ENCODE results near the gene PIK3C2B.
"Not testable (repeated sequence)": the region's sequence is repeated elsewhere in the genome, so short reads cannot be mapped to it uniquely, and the experiment has no call there.

The PIK3C2B gene

GRCh38 chr1:204494281-204495077, at the start of gene PIK3C2B:
Gene PIK3C2B (minus strand): TSS chr1:204494805. CDS start chr1:204469802, 25,003 bp downstream.
- peak; percentile 72 for DNase-seq
- TF ChIP-seq POLR2A (IDR thresholded peaks at IDR 0.05; ENCODE audit: low read length) (no peak), GATA1 (IDR thresholded peaks at IDR 0.05; ENCODE audit: low read depth, low read length) (no peak)

GRCh38 chr1:204544321-204544720, 49.7 kb upstream of the PIK3C2B start:
- TF ChIP-seq GATA1 (IDR thresholded peaks at IDR 0.05; ENCODE audit: low read depth, low read length) (no peak), POLR2A (IDR thresholded peaks at IDR 0.05; ENCODE audit: low read length) (no peak)
- no peak for DNase-seq

GRCh38 chr1:204541626-204542025, 47.0 kb upstream of the PIK3C2B start:
- TF ChIP-seq POLR2A (IDR thresholded peaks at IDR 0.05; ENCODE audit: low read length) (no peak), GATA1 (IDR thresholded peaks at IDR 0.05; ENCODE audit: low read depth, low read length) (no peak)
- DNase-seq, result no peak

GRCh38 chr1:204532832-204533231, 38.2 kb upstream of the PIK3C2B start:
- TF ChIP-seq POLR2A (IDR thresholded peaks at IDR 0.05; ENCODE audit: low read length), result no peak
- TF ChIP-seq GATA1 (IDR thresholded peaks at IDR 0.05; ENCODE audit: low read depth, low read length), result no peak
- DNase-seq, result no peak

GRCh38 chr1:204530932-204531331, 36.3 kb upstream of the PIK3C2B start:
- DNase-seq, result no peak
- TF ChIP-seq POLR2A (IDR thresholded peaks at IDR 0.05; ENCODE audit: low read length), result no peak

- TF ChIP-seq GATA1 (IDR thresholded peaks at IDR 0.05; ENCODE audit: low read depth, low read length), result no peak
- TF ChIP-seq POLR2A (IDR thresholded peaks at IDR 0.05; ENCODE audit: low read length), result no peak
- DNase-seq, result peak in 1 of 2 experiments; percentile 28
Observed at GRCh38 chr1:204529371-204529895, 34.8 kb upstream of the PIK3C2B start.

- TF ChIP-seq GATA1 (IDR thresholded peaks at IDR 0.05; ENCODE audit: low read depth, low read length) (no peak), POLR2A (IDR thresholded peaks at IDR 0.05; ENCODE audit: low read length) (no peak)
- no peak for DNase-seq
Observed at GRCh38 chr1:204528677-204529076, 34.1 kb upstream of the PIK3C2B start.

- DNase-seq, result no peak
- TF ChIP-seq GATA1 (IDR thresholded peaks at IDR 0.05; ENCODE audit: low read depth, low read length), result no peak
- TF ChIP-seq POLR2A (IDR thresholded peaks at IDR 0.05; ENCODE audit: low read length), result no peak
Observed at GRCh38 chr1:204528241-204528640, 33.6 kb upstream of the PIK3C2B start.

GRCh38 chr1:204524986-204525385, 30.4 kb upstream of the PIK3C2B start:
- no peak for TF ChIP-seq GATA1 (IDR thresholded peaks at IDR 0.05; ENCODE audit: low read depth, low read length)
- no peak for TF ChIP-seq POLR2A (IDR thresholded peaks at IDR 0.05; ENCODE audit: low read length)
- no peak for DNase-seq

GRCh38 chr1:204523605-204524215, 29.1 kb upstream of the PIK3C2B start:
- DNase-seq, result peak; percentile 33 to 42
- TF ChIP-seq POLR2A (IDR thresholded peaks at IDR 0.05; ENCODE audit: low read length) (no peak), GATA1 (IDR thresholded peaks at IDR 0.05; ENCODE audit: low read depth, low read length) (no peak)

- not testable (repeated sequence) for DNase-seq
Observed at GRCh38 chr1:204521941-204522521, 27.4 kb upstream of the PIK3C2B start.

GRCh38 chr1:204520834-204521709, 26.5 kb upstream of the PIK3C2B start:
- TF ChIP-seq GATA1 (IDR thresholded peaks at IDR 0.05; ENCODE audit: low read depth, low read length), result no peak
- no peak for TF ChIP-seq POLR2A (IDR thresholded peaks at IDR 0.05; ENCODE audit: low read length)
- peak; percentile 24 to 53 for DNase-seq

GRCh38 chr1:204517382-204517781, 22.8 kb upstream of the PIK3C2B start:
- not testable (repeated sequence) for DNase-seq
